Measurements from ENCODE around the gene ZNF827. TPM values are rescaled to one million over a fixed set of nuclear protein-coding genes. Genes with fewer than 3 reads are reported as not detected.

ZNF827 gene
- total RNA-seq, 1 experiment from 2014 or later = 29.4 TPM

DNA sequence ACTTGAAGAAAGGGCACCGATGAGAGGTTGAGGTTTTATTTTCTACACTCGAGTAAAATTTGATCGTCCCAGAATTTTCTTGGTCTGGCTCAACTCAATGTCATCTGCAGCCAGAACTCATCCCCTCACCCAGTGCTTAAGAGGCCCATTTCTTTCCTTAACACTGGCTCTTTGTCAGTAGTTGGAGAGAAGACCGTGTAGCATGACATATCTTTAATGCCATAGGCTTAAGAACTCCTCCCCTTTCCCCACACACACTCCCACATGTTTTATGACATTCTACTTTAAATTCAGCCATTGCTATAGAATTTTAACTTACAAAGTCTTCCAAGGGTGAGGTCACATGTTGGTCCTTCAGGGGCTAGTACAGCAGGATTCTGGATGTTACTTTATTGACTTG, 44.2 kb upstream of the ZNF827 start:
- H3K4me2 ChIP-seq (ENCODE audit: insufficient read depth, insufficient read length, low read length) = no peak overlapping the region
- WGBS (ENCODE audit: extremely low coverage, insufficient read length, low lambda C conversion rate) = no CpG with 5 or more reads among the region's 4 CpGs

More for the DNA sequence above, 44.2 kb upstream of the ZNF827 start:
- no peak overlapping the region for H2AK5ac ChIP-seq (ENCODE audit: insufficient read length, low read length)
- peaks cover 7 to 9% of the 10 kb centered on the region in 2 experiments for H3K4me1 Mint-ChIP-seq
- no peaks in the 10 kb centered on the region for H3K9me3 Mint-ChIP-seq
- no peak overlapping the region for H2BK5ac ChIP-seq (ENCODE audit: insufficient read length, low read length)
- no peaks in the 10 kb centered on the region for H3K27me3 ChIP-seq (ENCODE audit: insufficient read depth, low read length)
- H3K36me3 Mint-ChIP-seq (ENCODE audit: insufficient read depth in 1 of 3, low read depth in 3 of 3) = no peaks in the 10 kb centered on the region
- H3K27me3 Mint-ChIP-seq (ENCODE audit: low read depth) = no peaks in the 10 kb centered on the region
- H2BK12ac ChIP-seq (ENCODE audit: insufficient read length, low read depth, low read length) = no peak overlapping the region
- H3K23ac ChIP-seq (ENCODE audit: insufficient read length, low read depth, low read length) = no peak overlapping the region
- peaks cover 2% of the 10 kb centered on the region; the same call in 1 of the 2 replicates for H3K4me1 ChIP-seq (ENCODE audit: insufficient read depth, low read length)
- DNase-seq = no peak
- no peak overlapping the region for H4K91ac ChIP-seq (ENCODE audit: insufficient read length, low read depth, low read length)
- H4K20me1 ChIP-seq (ENCODE audit: control insufficient read depth, insufficient read depth, insufficient read length) = no peaks in the 10 kb centered on the region
- H3K14ac ChIP-seq (ENCODE audit: insufficient read depth, low read length) = no peak overlapping the region
- H3K27ac Mint-ChIP-seq = no peak overlapping the region
- H2BK15ac ChIP-seq (ENCODE audit: low read depth, low read length) = no peak overlapping the region
- H2AFZ ChIP-seq (ENCODE audit: low read length) = no peak overlapping the region
- no peak overlapping the region for H2BK120ac ChIP-seq (ENCODE audit: low read depth, low read length, poor library complexity, severe bottlenecking)
- H3K79me2 ChIP-seq (ENCODE audit: insufficient read depth, low read length) = no peaks in the 10 kb centered on the region; the same call in 1 of the 2 replicates
- H3K4ac ChIP-seq (ENCODE audit: low read depth, low read length) = no peak overlapping the region
- H3K79me1 ChIP-seq (ENCODE audit: insufficient read depth, low read depth, low read length, poor library complexity, severe bottlenecking) = no peaks in the 10 kb centered on the region
- no peak overlapping the region for H3K18ac ChIP-seq (ENCODE audit: insufficient read length, low read depth, low read length)
- no peak overlapping the region for H4K8ac ChIP-seq (replicated peaks; ENCODE audit: insufficient read length, low read depth, low read length)
- H3K23me2 ChIP-seq (ENCODE audit: insufficient read length, low read depth, low read length, poor library complexity, severe bottlenecking) = no peaks in the 10 kb centered on the region
- no peak overlapping the region for H3K9ac ChIP-seq (ENCODE audit: extremely low read depth, insufficient read length, low read length)
- TF ChIP-seq, protein P1, sequence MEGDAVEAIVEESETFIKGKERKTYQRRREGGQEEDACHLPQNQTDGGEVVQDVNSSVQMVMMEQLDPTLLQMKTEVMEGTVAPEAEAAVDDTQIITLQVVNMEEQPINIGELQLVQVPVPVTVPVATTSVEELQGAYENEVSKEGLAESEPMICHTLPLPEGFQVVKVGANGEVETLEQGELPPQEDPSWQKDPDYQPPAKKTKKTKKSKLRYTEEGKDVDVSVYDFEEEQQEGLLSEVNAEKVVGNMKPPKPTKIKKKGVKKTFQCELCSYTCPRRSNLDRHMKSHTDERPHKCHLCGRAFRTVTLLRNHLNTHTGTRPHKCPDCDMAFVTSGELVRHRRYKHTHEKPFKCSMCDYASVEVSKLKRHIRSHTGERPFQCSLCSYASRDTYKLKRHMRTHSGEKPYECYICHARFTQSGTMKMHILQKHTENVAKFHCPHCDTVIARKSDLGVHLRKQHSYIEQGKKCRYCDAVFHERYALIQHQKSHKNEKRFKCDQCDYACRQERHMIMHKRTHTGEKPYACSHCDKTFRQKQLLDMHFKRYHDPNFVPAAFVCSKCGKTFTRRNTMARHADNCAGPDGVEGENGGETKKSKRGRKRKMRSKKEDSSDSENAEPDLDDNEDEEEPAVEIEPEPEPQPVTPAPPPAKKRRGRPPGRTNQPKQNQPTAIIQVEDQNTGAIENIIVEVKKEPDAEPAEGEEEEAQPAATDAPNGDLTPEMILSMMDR (conservative IDR thresholded peaks at IDR 0.05) = no peak
- H4K5ac ChIP-seq (ENCODE audit: insufficient read length, low read depth, low read length) = no peak overlapping the region
- H2BK20ac ChIP-seq (ENCODE audit: low read depth, low read length, poor library complexity, severe bottlenecking) = no peak overlapping the region
- no peaks in the 10 kb centered on the region for H3K9me3 ChIP-seq (ENCODE audit: control insufficient read depth, low read depth, low read length)
- H3T11ph ChIP-seq (ENCODE audit: low read length) = no peak overlapping the region
- H3K27ac ChIP-seq (ENCODE audit: insufficient read length, low read depth, low read length) = no peak overlapping the region
- no peak overlapping the region for H3K56ac ChIP-seq (ENCODE audit: insufficient read length, low read depth, low read length)
- H3K4me3 Mint-ChIP-seq = no peak overlapping the region

Data from H9 (cell line).